ENCODE measurements around the gene TUFM. TPM values are rescaled to one million over a fixed set of nuclear protein-coding genes. Genes with fewer than 3 reads are reported as not detected.

TUFM gene
- polyA plus RNA-seq, 3 donors = 146 to 157 (median 148) TPM

- H3K27ac Mint-ChIP-seq = peak overlapping the region; percentile 91 to 98 (median 96)
- Histone ChIP-seq H3K79me2 (ENCODE audit: insufficient read depth, low read length) (peaks cover 50% of the 10 kb centered on the region), H3K4me2 (replicated peaks; ENCODE audit: extremely low read depth, low read length, poor library complexity, severe bottlenecking) (peak overlapping the region; percentile 81), H3K9ac (ENCODE audit: insufficient read depth, low read length, poor library complexity, severe bottlenecking) (peak overlapping the region; percentile 89), H3K4me3 (replicated peaks in 1 of 3; ENCODE audit: low read depth in 2 of 3, low read length in 3 of 3) (peak overlapping the region; percentile 66 to 100 (median 97)), H3K27me3 (ENCODE audit: control insufficient read depth in 2 of 2, insufficient read depth in 2 of 2, low read length in 2 of 2) (no peaks in the 10 kb centered on the region), H3K4me1 (ENCODE audit: control insufficient read depth in 1 of 2, insufficient read depth in 2 of 2, low read length in 2 of 2) (peaks cover 19 to 26% of the 10 kb centered on the region in 2 donors), H4K20me1 (ENCODE audit: insufficient read depth, low read length) (peaks cover 22% of the 10 kb centered on the region), H3K27ac (ENCODE audit: low read depth in 1 of 2, low read length in 2 of 2) (peak overlapping the region; percentile 88 to 96), H3K36me3 (replicated peaks in 1 of 2; ENCODE audit: control insufficient read depth in 1 of 2, insufficient read depth in 2 of 2, low read length in 2 of 2) (peaks cover 25 to 28% of the 10 kb centered on the region in 2 donors), H2AFZ (ENCODE audit: insufficient read depth, low read depth, low read length, poor library complexity, severe bottlenecking) (peak overlapping the region; percentile 96), H3K9me3 (replicated peaks in 1 of 2; ENCODE audit: control insufficient read depth in 1 of 2, insufficient read depth in 1 of 2, low read length in 2 of 2) (no peaks in the 10 kb centered on the region)
- H3K4me3 Mint-ChIP-seq = peak overlapping the region; percentile 93 to 98
- peaks cover 20% of the 10 kb centered on the region for H3K4me1 Mint-ChIP-seq
- no peak for DNase-seq
- peaks cover 0 to 2% (median 0%) of the 10 kb centered on the region in 7 donors for H3K9me3 Mint-ChIP-seq
- no peaks in the 10 kb centered on the region for H3K27me3 Mint-ChIP-seq (ENCODE audit: low read depth in 3 of 3)
- 3% methylated on average over 16 of the region's 42 CpGs for WGBS (ENCODE audit: insufficient coverage)
- intact Hi-C loops (cut with micrococcal nuclease) = loop anchor here in 1 of 2 donors (1.0 to 5.0 kb wide), 2 partner anchors 17 to 42 kb away; partner anchors contain the start of gene ATXN2L
- H3K36me3 Mint-ChIP-seq = peaks cover 21 to 26% of the 10 kb centered on the region in 2 donors
- TF ChIP-seq CTCF (IDR thresholded peaks at IDR 0.05) = no peak
These were observed 18.0 kb upstream of the TUFM start for GRCh38 chr16:28863929-28864793.

GRCh38 chr16:28859326-28859725 lies 13.2 kb upstream of the TUFM start:
- Histone ChIP-seq H3K79me2 (ENCODE audit: insufficient read depth, low read length) (peaks cover 23% of the 10 kb centered on the region), H3K9ac (ENCODE audit: insufficient read depth, low read length, poor library complexity, severe bottlenecking) (no peak overlapping the region), H3K4me3 (replicated peaks in 1 of 3; ENCODE audit: low read depth in 2 of 3, low read length in 3 of 3) (no peak overlapping the region), H3K4me1 (ENCODE audit: control insufficient read depth in 1 of 2, insufficient read depth in 2 of 2, low read length in 2 of 2) (peaks cover 11 to 15% of the 10 kb centered on the region in 2 donors), H3K27ac (ENCODE audit: low read depth in 1 of 2, low read length in 2 of 2) (no peak overlapping the region), H4K20me1 (ENCODE audit: insufficient read depth, low read length) (no peaks in the 10 kb centered on the region), H3K36me3 (replicated peaks in 1 of 2; ENCODE audit: control insufficient read depth in 1 of 2, insufficient read depth in 2 of 2, low read length in 2 of 2) (no peaks in the 10 kb centered on the region), H3K4me2 (replicated peaks; ENCODE audit: extremely low read depth, low read length, poor library complexity, severe bottlenecking) (no peak overlapping the region), H3K27me3 (ENCODE audit: control insufficient read depth in 2 of 2, insufficient read depth in 2 of 2, low read length in 2 of 2) (no peaks in the 10 kb centered on the region), H2AFZ (ENCODE audit: insufficient read depth, low read depth, low read length, poor library complexity, severe bottlenecking) (no peak overlapping the region), H3K9me3 (replicated peaks in 1 of 2; ENCODE audit: control insufficient read depth in 1 of 2, insufficient read depth in 1 of 2, low read length in 2 of 2) (no peaks in the 10 kb centered on the region)
- no peak overlapping the region for H3K4me3 Mint-ChIP-seq
- no peaks in the 10 kb centered on the region for H3K36me3 Mint-ChIP-seq
- intact Hi-C loops (cut with micrococcal nuclease) = no loop called here
- no peak for DNase-seq
- H3K4me1 Mint-ChIP-seq = peaks cover 4% of the 10 kb centered on the region
- no peak for TF ChIP-seq CTCF (IDR thresholded peaks at IDR 0.05)
- WGBS (ENCODE audit: insufficient coverage) = 67% methylated on average over 3 of the region's 4 CpGs
- H3K27me3 Mint-ChIP-seq (ENCODE audit: low read depth in 3 of 3) = peaks cover 0 to 3% (median 0%) of the 10 kb centered on the region in 3 donors
- H3K27ac Mint-ChIP-seq = peak overlapping the region in 1 of 7 donors; percentile 40
- H3K9me3 Mint-ChIP-seq = peaks cover 0 to 2% (median 0%) of the 10 kb centered on the region in 7 donors

All from CD14-positive monocyte (primary cell).